ENCODE data around the gene SPRTN. TPM values are rescaled to one million over a fixed set of nuclear protein-coding genes. Genes with fewer than 3 reads are reported as not detected.
"Not testable (repeated sequence)": the region's sequence is repeated elsewhere in the genome, so short reads cannot be mapped to it uniquely, and the experiment has no call there.

The SPRTN gene
- total and polyA plus RNA-seq, 5 experiments from 2014 or later: 10.4 to 16.3 (median 10.9) TPM

DNA sequence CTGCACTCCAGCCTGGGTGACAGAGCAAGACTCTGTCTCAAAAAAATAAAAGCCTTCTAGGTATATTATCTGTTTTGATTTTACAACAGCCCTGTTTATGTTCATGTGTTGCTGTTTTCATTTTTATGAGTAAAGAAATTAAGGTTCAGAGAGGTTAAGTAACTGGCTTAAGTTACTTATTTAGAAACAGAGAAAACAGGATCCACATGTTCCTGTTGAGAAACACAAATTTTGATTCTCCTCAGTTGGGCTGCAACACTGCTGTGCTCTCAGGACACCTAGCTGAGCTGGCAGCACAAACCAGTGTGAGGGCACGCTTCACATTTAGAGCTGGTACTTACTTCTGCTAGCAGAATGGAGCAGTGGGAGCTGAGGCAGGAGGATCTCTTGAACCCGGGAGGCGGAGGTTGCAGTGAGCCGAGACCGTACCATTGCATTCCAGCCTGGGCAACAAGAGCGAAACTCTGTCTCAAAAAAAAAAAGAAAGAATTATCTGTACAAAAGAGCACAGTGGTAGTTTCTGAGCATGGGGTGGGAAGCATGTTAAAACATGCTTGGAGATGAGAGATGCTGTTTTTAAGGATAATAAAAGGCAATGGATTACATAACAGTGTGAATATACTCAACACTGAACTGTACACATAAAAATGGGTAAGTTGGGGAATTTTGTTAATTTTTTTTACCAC lies 2.4 kb downstream of the SPRTN start:
- DNase-seq: no peak
- Mint-ChIP-seq H3K4me3 (peak overlapping the region in 4 of 10 donors; percentile 6 to 97 (median 24)), H3K27me3 (peaks cover 0 to 5% (median 0%) of the 10 kb centered on the region in 5 donors), H3K27ac (no peak overlapping the region), H3K4me1 (peaks cover 27 to 58% (median 47%) of the 10 kb centered on the region in 4 donors), H3K36me3 (peaks cover 6 to 55% (median 33%) of the 10 kb centered on the region in 3 donors), H3K9me3 (peaks cover 0 to 19% (median 8%) of the 10 kb centered on the region in 9 donors)
- POLR2A ChIA-PET: no interaction called here
- ATAC-seq: no peak

DNA sequence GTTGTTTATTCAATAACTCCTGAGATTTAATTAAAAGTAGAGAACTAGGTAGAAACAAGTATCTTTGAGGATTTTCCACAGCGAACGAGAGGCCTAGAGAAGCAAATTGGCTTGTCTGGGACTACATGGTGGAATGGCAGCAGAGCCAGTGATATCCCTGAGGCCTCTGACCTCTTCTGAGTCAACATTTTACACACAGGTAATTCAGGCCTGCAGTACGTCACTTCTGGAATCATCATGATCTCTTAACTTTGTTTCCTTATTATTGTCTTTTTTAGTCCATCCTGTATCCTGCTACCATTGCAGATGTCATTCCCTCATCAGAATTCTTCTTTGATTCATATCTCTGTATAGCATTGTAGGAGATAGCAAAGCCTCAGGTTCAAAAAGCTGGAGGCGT lies 9.9 kb downstream of the SPRTN start:
- Mint-ChIP-seq H3K27me3 (no peaks in the 10 kb centered on the region), H3K36me3 (peaks cover 0 to 87% (median 25%) of the 10 kb centered on the region in 3 donors), H3K4me3 (no peak overlapping the region), H3K27ac (peak overlapping the region in 1 of 10 donors; percentile 24), H3K4me1 (peaks cover 2 to 10% (median 7%) of the 10 kb centered on the region in 4 donors), H3K9me3 (no peaks in the 10 kb centered on the region)
- ATAC-seq (no peak), DNase-seq (no peak)
- POLR2A ChIA-PET: no interaction called here

DNA sequence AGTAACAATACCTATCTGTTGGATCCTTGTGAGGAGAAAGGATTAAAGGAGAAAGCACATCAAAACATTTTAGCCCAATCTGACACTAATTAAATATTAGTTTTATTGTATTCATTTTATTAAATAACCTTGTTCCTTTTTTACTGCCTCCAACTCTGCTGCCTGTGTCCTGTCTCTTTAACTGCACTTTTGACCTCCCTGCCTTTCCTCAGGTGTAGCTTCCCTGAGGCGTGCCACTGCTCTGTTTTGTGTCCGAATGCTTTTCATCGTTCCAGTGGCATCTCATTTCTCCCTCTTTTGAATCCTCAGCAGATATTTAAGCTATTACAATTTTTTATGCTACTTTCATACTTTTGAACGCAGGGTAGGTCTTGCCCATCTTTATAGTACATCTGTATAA lies 10.3 kb downstream of the SPRTN start:
- Mint-ChIP-seq H3K4me3 (no peak overlapping the region), H3K4me1 (peaks cover 2 to 10% (median 6%) of the 10 kb centered on the region in 4 donors), H3K27me3 (no peaks in the 10 kb centered on the region), H3K27ac (no peak overlapping the region), H3K36me3 (peaks cover 0 to 86% (median 25%) of the 10 kb centered on the region in 3 donors), H3K9me3 (no peaks in the 10 kb centered on the region)
- ATAC-seq (no peak), DNase-seq (no peak)
- POLR2A ChIA-PET: no interaction called here

DNA sequence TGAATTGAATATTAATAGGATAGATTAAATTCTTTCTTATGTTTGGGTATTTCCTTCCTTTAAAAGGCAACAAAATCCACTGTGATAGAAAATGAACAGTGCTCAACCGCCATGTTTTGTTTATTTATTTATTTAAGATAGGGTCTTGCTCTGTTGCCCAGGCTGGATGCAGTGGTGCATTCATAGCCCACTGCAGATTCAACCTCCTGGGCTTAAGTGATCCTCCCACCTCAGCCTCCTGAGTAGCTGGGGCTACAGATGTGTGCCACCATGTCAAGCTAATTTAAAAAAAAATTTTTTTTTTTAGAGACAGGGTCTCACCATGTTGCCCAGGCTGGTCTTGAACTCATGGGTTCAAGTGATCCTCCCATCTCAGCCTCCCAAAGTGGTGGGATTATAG lies 10.8 kb downstream of the SPRTN start:
- peaks cover 0 to 82% (median 23%) of the 10 kb centered on the region in 3 donors for H3K36me3 Mint-ChIP-seq
- not testable (repeated sequence) for DNase-seq, H3K27me3 Mint-ChIP-seq, H3K9me3 Mint-ChIP-seq, H3K27ac Mint-ChIP-seq, H3K4me1 Mint-ChIP-seq, H3K4me3 Mint-ChIP-seq, ATAC-seq
- POLR2A ChIA-PET: interaction anchor here (1.2 kb wide), 1 partner anchor 11 kb away, joined by 4 read pairs; the partner anchor contains the start of genes EXOC8 and SPRTN

DNA sequence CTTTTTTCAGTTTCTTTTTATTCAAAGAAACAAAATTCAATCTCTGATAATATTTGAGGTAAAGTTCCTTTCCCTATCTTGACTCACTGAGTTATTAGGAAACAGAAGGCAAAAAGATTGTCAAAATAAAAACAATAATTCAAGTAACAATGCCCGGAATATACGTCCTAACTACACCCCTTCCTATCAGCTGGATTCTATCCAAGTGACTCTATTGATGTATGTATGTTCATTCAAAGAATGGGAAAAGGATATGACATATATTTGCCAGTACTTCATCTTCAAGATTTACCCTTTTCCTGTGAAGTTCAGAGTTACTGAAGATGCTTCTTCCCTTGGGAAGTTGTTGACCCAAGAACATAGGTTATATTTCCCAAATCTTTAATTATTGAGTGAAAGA lies 13.7 kb downstream of the SPRTN start:
- Mint-ChIP-seq H3K36me3 (peaks cover 0 to 62% (median 16%) of the 10 kb centered on the region in 3 donors), H3K4me3 (no peak overlapping the region), H3K27me3 (no peaks in the 10 kb centered on the region), H3K4me1 (peaks cover 0 to 2% (median 0%) of the 10 kb centered on the region in 4 donors), H3K27ac (peak overlapping the region in 1 of 10 donors; percentile 7), H3K9me3 (no peaks in the 10 kb centered on the region)
- POLR2A ChIA-PET: interaction anchor here (1.0 kb wide), 1 partner anchor 14 kb away, joined by 3 read pairs; the partner anchor contains the start of gene EXOC8
- DNase-seq (no peak), ATAC-seq (no peak)

DNA sequence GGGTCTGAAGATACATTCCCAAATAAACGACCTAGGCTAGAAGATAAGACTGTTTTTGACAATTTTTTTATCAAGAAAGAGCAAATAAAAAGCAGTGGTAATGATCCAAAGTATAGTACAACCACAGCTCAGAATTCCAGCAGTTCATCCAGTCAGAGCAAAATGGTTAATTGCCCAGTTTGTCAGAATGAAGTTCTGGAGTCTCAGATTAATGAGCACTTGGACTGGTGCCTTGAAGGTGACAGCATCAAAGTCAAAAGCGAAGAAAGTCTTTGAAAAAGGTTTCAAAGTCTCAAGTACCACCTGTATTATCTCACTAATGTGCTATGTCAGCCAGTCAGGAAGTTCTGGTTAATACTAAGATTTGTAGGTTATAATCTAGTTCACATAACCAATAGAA lies 15.0 kb downstream of the SPRTN start:
- DNase-seq: no peak
- ATAC-seq: no peak
- Mint-ChIP-seq H3K36me3 (peaks cover 0 to 49% (median 13%) of the 10 kb centered on the region in 3 donors), H3K27ac (peak overlapping the region in 2 of 10 donors; percentile 15 to 17), H3K27me3 (no peaks in the 10 kb centered on the region), H3K4me3 (no peak overlapping the region), H3K4me1 (peaks cover 2 to 9% (median 6%) of the 10 kb centered on the region in 4 donors), H3K9me3 (no peaks in the 10 kb centered on the region)
- POLR2A ChIA-PET: no interaction called here

DNA sequence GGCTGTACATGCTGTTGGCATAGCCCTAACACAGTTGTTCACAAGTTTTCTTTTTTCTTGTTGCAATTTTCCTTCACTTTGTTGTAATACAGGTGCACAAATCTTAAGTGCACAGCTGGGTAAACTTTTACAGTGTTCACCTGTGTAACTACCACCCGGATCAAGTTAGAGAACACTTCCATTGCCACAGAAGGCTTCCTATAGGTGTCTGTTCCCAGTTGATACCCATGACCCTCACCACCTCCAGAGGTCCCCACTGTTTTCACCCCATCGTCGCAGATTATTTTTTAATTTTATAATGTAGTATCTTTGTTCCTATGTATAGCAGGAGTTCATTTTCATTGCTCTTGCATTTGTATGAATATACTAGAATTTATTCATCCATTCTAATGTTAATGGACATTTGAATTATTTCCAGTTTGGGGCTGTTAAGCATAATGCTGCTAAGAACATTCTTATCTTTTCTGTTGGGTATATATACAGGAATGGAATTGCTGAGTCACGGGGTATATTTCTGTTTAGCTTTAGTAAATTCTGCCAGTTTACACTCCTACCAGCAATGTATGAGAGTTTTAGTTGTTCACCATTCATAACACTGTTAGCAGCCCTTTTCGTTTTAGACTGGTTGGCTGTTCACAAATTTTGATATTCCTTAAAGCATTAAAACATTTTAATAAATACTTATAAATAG lies 16.4 kb downstream of the SPRTN start:
- Mint-ChIP-seq H3K36me3 (peaks cover 0 to 39% (median 11%) of the 10 kb centered on the region in 3 donors), H3K27me3 (no peaks in the 10 kb centered on the region), H3K9me3 (no peaks in the 10 kb centered on the region), H3K4me1 (peaks cover 0 to 10% (median 7%) of the 10 kb centered on the region in 4 donors), H3K27ac (no peak overlapping the region), H3K4me3 (no peak overlapping the region)
- POLR2A ChIA-PET: no interaction called here
- ATAC-seq (no peak), DNase-seq (no peak)

DNA sequence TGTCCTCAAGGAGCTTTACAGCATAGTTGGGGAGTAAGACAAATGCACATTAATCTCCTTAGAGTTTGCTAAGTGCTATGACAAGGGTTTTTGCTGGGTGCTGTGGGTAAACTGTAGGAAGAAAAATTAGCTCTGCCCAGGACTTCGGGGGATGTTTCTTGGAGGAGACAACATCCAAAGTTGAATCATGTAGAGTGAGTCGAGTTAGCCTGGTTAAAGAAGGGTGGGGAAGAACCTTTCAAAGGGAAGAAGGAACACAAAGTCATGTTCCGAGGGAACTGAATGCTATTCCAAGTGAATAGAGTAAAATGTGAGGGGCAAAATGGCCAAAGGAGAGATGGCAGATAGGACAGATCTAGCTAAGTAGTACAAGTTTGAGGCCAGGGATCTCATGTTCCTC lies 17.1 kb downstream of the SPRTN start:
- Mint-ChIP-seq H3K4me1 (peaks cover 0 to 10% (median 7%) of the 10 kb centered on the region in 4 donors), H3K27me3 (no peaks in the 10 kb centered on the region), H3K36me3 (peaks cover 0 to 34% (median 11%) of the 10 kb centered on the region in 3 donors), H3K9me3 (no peaks in the 10 kb centered on the region), H3K27ac (peak overlapping the region in 5 of 10 donors; percentile 3 to 64 (median 32)), H3K4me3 (no peak overlapping the region)
- POLR2A ChIA-PET: no interaction called here
- ATAC-seq (no peak), DNase-seq (no peak)

DNA sequence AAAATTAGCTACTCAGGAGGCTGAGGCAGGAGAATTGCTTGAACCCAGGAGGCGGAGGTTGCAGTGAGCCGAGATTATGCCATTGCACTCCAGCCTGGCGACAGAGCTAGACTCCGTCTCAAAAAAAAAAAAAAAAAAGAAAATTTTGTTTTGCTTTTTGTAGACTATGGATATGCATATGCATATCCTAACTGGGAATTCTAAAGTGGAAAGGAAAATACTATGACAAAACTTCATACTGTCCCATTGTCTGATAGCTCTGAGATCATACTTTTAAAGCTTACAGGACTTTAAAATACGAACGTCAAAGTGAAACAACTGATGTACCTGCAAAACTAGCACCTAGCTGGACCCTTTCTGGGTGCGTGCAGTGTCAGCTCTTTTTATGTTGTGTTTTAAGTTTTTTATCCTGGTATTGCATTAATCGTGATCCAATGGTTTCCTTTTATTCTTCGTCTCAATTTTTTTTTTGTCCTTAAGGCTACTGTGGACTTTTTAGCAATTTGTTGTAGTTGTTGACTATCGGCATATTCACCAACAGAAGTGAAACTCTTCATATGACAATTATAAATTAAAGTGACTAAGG lies 19.2 kb downstream of the SPRTN start:
- peak in 1 of 2 donors; percentile 19 for ATAC-seq

DNA sequence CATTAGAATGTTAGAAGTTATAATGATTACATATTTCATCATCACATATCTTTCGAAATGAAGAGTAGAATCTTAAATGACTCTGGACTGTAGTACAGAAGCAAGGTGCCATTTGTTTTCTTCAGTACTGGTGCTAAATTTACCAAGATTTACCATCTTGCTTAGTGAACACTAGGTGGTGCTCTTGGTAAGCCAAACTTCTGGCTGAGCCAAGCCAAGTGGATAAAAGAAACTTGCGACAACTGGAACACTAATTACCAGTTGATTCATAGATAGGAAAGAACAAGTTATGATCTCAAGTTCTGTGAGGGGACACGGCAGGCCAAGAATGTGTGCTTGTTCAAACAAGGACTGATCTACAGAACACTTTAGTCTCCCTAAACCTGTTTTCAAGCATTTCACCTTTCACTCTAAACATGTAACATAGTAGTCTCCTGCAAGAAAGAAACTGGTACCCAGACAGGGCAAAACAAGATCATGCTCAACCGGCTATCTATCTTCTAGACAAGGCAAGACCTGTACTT lies 19.8 kb downstream of the SPRTN start:
- Mint-ChIP-seq H3K36me3 (peaks cover 0 to 23% (median 0%) of the 10 kb centered on the region in 3 donors), H3K4me3 (no peak overlapping the region), H3K9me3 (no peaks in the 10 kb centered on the region), H3K27ac (peak overlapping the region in 5 of 10 donors; percentile 7 to 56 (median 33)), H3K4me1 (peaks cover 2 to 10% (median 7%) of the 10 kb centered on the region in 4 donors), H3K27me3 (no peaks in the 10 kb centered on the region)
- DNase-seq (peak in 7 of 10 donors; percentile 18 to 63 (median 36)), ATAC-seq (peak; percentile 85 to 90)
- POLR2A ChIA-PET: interaction anchor here (0.7 kb wide), 1 partner anchor 243 kb away, joined by 3 read pairs; no protein-coding TSS in a partner anchor

More for the DNA sequence above, 19.2 kb downstream of the SPRTN start:
- no peaks in the 10 kb centered on the region for H3K27me3 Mint-ChIP-seq
- no peaks in the 10 kb centered on the region for H3K9me3 Mint-ChIP-seq
- POLR2A ChIA-PET: interaction anchor here (0.7 kb wide), 1 partner anchor 243 kb away, joined by 3 read pairs; no protein-coding TSS in a partner anchor
- H3K4me3 Mint-ChIP-seq: no peak overlapping the region
- no peak for DNase-seq
- H3K27ac Mint-ChIP-seq: peak overlapping the region in 2 of 10 donors; percentile 7 to 29
- peaks cover 2 to 10% (median 7%) of the 10 kb centered on the region in 4 donors for H3K4me1 Mint-ChIP-seq
- H3K36me3 Mint-ChIP-seq: peaks cover 0 to 29% (median 2%) of the 10 kb centered on the region in 3 donors

DNA sequence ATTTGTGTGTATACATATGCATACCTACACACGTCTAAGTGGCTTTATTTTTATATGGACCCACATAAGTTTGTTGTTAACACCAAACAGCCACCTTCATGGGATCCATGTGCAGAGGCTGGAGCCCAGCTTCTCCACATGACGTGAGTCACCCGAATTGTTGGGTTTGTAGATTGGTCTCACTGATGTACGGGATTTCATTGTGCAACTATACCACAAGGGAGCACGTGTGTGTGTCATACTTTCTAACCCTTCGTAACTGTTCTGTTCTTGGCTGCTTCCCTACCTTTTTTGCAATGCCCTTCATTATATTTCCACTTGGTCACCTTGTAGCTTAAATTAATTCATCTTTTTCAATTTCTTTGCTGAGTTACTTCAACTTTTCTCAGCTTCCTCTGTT lies 21.0 kb downstream of the SPRTN start:
- DNase-seq (no peak), ATAC-seq (no peak)
- H3K27me3 Mint-ChIP-seq: no peaks in the 10 kb centered on the region
- peaks cover 0 to 27% (median 0%) of the 10 kb centered on the region in 3 donors for H3K36me3 Mint-ChIP-seq
- H3K4me1 Mint-ChIP-seq: peaks cover 2 to 10% (median 7%) of the 10 kb centered on the region in 4 donors
- no peaks in the 10 kb centered on the region for H3K9me3 Mint-ChIP-seq
- H3K27ac Mint-ChIP-seq: peak overlapping the region in 2 of 10 donors; percentile 26 to 40
- POLR2A ChIA-PET: no interaction called here
- no peak overlapping the region for H3K4me3 Mint-ChIP-seq

DNA sequence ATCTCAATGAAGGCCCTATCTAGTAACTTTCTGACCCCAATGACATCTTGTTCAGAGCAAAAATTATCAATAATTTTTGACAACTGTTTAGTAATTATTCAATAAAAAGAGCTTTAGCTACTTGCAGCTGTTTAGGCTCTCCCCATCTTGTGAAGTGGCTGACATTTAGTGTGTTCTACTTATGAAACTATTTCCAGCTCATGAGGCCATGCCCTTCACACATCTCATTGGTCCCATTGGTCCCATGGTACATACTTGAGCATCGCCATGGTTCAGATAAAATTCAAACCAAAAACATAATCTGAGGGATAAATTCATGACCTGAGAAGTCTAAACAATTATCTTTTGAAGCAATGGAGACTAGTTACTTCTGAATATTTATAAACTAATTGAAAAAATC lies 24.2 kb downstream of the SPRTN start:
- DNase-seq: no peak
- Mint-ChIP-seq H3K9me3 (no peaks in the 10 kb centered on the region), H3K27me3 (no peaks in the 10 kb centered on the region), H3K27ac (peak overlapping the region in 5 of 10 donors; percentile 13 to 68 (median 40)), H3K4me3 (no peak overlapping the region), H3K4me1 (peaks cover 2 to 9% (median 8%) of the 10 kb centered on the region in 4 donors), H3K36me3 (peaks cover 0 to 49% (median 0%) of the 10 kb centered on the region in 3 donors)
- POLR2A ChIA-PET: interaction anchor here (0.6 kb wide), 1 partner anchor 13 kb away, joined by 3 read pairs; no protein-coding TSS in a partner anchor
- ATAC-seq: no peak

Measured in naive thymus-derived CD8-positive, alpha-beta T cell (primary cell).